HG03439 (cell line): Measurements from ENCODE around the gene A2ML1.
"Not testable (repeated sequence)": the region's sequence is repeated elsewhere in the genome, so short reads cannot be mapped to it uniquely, and the experiment has no call there.

ENCODE experiments used
- ATAC-seq: cut with Tn5 transposase; IDR thresholded peaks from one replicate; pipeline ENCODE4 v1.9.1; 2021; ENCODE audit warnings: mild to moderate bottlenecking, moderate library complexity; ENCODE audit not compliant: unreplicated experiment

Gene A2ML1

DNA sequence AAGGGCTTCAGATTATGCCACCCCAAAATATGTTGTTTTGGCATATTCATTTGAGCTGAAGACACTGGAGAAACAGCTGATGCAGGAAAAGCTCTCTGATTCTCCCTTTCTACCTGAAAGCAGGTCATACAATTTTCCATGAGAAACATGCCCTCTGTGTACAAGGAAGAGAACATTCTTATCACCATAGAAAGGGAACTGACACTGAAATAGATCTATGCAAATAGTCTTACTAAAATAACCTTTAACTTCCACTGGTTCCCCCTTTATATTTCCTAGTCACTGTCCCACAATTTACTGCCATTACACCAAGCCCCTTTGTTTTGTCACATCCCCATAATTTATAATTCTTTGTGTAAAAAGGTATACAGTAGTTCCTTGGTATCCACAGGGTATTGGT is 82.2 kb downstream of the A2ML1 start:
- ATAC-seq, result no peak

- ATAC-seq, result no peak
Measured at GRCh38 chr12:8905546-8905945, 83.1 kb downstream of the A2ML1 start.

GRCh38 chr12:8906266-8907180 is 84.1 kb downstream of the A2ML1 start:
- no peak for ATAC-seq

DNA sequence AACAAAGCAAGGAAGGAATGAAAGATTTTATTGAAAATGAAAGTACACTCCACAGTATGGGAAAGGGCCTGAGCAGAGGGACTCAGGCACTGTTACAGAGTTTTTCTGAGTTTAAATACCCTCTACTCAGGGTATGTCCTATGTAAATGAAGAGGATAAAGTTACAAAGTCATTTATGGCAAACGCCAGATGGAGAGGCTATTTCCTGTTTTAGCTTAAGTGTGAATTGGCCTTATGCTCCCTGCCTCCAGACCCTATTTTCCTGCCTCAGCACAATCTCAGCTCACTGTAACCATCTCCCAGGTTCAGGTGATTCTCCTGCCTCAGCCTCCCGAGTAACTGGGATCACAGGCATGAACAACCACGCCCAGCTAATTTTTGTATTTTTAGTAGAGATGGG is 85.1 kb downstream of the A2ML1 start:
- ATAC-seq, result no peak

- ATAC-seq, result no peak
Measured at GRCh38 chr12:8909752-8910151, 87.3 kb downstream of the A2ML1 start.

GRCh38 chr12:8911606-8912268 is 89.3 kb downstream of the A2ML1 start:
- ATAC-seq, result no peak

GRCh38 chr12:8912914-8913313 is 90.5 kb downstream of the A2ML1 start:
- ATAC-seq, result no peak

DNA sequence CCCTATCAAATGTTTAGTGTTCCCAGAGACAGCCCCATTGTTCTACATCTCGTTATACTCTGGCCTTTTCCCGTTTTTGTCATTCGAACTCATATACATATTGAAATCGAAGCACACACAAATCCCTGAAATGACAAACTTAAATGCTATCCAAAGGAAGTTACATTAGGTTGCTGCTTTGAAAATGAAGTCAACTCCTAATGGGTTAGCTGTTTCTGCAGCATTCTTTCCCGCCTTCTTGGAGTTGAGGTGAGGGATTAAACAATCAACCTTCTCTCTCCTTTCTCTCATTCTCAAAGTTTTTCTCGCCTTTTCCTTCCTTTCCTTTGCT is 91.2 kb downstream of the A2ML1 start:
- ATAC-seq, result no peak

DNA sequence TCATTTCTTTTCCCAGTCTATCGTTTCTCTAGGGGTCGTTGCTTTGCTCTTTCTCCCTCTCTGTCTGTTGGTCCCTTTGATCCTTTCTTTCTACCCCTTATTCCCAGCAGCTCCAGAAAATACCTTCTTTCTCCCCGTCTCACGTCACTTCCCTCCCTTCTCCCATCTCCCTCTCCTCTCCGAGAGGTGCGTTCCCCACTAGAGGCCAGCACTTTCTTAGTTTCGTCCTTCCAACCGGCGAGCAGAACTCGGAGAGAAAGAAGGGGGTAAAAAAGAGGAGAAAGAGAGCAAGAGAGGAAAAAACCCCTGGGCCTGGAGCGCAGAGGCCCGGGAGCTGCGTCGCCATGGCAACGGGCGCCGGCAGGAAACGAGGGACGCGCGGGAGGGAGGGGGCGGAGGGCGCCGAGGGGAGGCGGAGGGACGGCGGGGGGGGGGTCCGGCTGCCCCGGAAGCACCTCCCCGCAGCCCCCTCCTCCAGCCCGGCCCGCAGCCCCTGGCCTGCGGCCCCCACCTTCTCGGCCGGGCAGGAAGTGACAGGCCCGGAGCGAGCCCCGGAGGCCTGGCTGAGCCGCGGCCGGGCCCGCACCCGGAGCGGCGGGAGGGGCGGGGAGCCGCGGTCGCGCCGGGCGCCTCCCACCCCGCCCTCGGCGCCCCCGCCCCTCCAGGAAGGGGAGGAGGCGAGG is 91.8 kb downstream of the A2ML1 start, which contains the start of gene PHC1:
Gene PHC1, plus strand, starts transcription at position 477 of the 683 bp plus-strand sequence. CDS start 3,169 bp downstream, outside the sequence.
- ATAC-seq, result peak; percentile 71

DNA sequence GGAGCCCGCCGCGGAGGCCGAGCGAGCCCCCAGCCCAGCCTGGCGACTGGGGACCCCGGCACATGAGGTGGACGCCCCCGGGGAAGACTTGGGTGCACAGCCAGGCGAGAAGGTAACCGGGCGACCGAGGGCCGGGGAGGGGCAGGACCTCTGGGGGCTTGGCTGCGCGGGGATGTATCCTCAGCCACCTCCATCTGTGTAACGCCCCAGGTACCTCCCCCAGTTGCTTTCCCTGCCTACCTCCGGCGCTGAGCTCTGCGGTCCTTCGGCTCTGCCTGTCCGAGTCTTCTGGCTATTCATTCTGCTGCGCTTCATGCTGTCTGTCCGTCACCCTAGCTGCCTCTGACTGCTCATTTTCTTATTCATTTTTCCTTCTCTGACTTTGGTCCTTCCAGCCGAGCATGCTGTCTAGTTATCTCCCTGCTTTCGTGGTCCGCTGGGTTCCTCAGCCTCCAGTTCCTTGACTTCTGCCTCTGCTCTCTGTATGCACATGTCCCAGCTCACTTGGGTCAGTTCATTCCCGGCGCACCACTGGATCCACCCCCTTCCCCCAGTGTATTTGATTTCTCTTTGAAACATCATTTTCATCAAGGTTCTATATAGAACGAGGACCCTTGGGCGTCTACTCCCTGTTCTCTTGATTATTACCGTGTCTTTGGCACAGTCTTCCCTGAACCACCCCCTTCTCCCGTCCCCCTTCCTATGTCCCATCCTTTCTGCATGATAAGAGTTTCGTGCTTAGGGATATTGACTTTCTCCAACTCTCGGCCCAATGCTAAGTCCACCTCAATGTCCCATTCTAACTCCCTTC is 92.5 kb downstream of the A2ML1 start:
- peak; percentile 64 for ATAC-seq

GRCh38 chr12:8916154-8916553 is 93.7 kb downstream of the A2ML1 start:
- no peak for ATAC-seq

DNA sequence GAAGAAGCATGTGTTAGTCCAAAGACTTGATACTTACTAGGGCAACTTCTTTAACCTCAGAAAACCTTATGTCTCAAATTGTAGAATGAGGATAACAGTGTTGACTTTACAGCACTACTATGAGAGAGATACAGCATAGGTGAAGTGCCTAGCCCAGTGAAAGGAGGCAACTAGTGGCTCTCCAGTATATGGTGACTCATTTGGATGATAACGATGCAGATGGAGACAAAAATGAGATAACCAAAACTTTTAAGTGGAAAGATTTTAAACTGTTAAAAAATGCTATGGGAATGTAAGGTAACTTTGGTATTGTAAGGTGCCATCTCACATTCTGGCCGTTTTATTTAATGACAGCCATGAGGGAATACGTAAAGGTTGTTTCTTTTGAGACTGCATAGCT is 94.6 kb downstream of the A2ML1 start:
- ATAC-seq, result no peak

DNA sequence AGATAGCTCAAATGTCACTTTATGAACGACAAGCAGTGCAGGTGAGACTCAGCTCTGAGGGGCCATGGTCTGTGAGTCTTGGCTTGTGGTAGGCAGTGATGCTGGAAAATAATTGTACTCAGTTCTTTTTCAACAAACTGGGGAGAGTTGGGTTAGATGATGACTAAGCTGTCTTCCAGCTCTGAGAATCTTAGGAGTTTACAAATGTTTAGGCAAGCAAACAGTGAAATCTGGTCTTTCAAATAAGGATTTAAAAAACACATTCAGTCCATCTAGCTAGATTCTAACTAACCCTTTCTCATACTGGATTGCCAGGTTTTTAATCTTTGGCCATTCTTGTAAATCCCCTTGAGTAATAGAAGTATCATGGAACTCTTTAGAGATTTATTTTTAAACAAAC is 95.3 kb downstream of the A2ML1 start:
- ATAC-seq, result no peak

GRCh38 chr12:8919643-8920042 is 97.2 kb downstream of the A2ML1 start:
- not testable (repeated sequence) for ATAC-seq

GRCh38 chr12:8922544-8922943 is 100.1 kb downstream of the A2ML1 start:
- ATAC-seq, result no peak
